HG03575 (cell line): ENCODE results near the gene MORC4.

Experiments used
- ATAC-seq: cut with Tn5 transposase; IDR thresholded peaks from one replicate; pipeline ENCODE4 v1.9.1; 2021; ENCODE audit not compliant: unreplicated experiment, insufficient number of reproducible peaks, low FRiP score; ENCODE audit errors: extremely low read depth

The MORC4 gene

GRCh38 chrX:106927023-106927422 is 73.0 kb downstream of the MORC4 start:
- ATAC-seq = no peak

DNA sequence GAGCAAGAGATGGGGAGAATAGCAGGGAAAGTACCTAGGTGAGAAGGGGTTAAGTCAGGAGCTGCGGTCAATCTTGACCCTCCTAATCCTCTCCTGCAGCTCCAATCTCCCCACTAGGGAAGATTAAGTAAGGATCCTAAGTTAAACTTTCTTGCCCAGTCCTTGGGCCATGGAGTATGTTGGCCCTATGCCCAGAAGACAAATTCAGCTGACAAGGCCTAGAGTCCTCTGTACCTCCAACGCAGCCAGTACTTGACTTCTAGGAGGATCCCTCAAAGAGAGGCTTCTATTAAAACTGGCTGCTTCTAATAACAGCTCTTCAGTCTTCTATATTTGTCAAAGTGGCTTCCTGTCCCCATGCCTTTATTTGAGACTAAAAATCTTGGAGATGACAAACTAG is 78.4 kb downstream of the MORC4 start:
- no peak for ATAC-seq

DNA sequence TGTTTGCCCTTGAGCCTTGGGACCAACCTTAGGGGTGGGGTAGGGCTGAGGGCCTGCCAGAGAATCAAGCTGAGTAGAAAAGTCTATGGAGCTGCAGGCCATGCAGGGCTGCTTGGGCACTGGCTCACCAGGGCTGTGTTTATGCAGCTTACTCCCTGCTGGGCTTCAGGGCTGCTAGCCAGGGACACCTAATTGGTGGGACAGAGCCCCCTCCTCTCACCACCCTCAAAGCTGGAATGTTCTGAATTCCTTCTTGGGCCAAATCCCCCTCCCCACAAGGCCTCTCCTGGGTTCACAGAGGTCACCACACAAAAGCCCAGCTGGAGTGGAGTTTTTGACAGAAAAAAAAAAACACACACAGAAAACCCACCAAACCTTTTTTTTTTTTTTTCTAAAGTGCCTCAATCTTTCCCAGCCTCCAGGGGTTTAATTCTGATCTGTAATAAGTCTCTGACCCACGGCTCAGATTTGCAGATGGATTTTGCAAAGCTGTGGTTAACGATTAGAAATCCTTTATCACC is 80.0 kb downstream of the MORC4 start, which contains the start of gene CLDN2:
Gene CLDN2, plus strand, starts transcription at position 471 of the 521 bp plus-strand sequence. CDS start 7,827 bp downstream, outside the sequence.
- ATAC-seq = no peak

DNA sequence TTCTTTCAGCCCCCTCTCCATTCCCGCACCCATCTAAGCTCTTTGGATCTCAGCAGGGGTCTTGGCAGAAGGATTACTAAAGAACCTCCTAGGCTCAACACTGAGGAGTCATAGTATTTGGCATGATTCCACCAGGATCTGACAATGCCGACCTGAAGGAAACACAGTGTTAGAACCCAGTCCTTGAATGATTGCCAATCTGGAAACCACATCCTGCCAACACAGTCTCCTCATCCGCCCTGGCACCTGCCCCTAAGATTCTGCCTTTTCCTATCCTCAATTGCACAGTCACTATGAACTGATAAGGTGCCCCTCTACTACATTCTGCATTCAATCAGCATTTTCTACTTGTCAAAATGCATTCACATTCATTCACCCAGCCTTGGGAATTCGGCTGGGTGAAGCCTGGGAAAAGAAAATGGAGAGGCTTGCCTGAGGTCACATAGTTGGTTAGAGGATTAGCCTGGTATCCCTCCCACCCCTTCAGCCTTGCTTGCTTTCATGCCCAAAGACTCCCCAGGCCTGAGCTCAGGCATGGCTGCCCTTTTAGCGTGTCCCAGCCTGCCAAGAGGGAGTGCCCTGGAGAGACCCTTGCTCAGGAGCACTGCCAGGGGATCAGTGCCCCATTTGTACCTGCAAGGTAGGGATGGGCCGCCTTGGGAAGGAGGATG is 82.0 kb downstream of the MORC4 start:
- no peak for ATAC-seq

GRCh38 chrX:106912864-106913263 is 87.1 kb downstream of the MORC4 start:
- no peak for ATAC-seq

DNA sequence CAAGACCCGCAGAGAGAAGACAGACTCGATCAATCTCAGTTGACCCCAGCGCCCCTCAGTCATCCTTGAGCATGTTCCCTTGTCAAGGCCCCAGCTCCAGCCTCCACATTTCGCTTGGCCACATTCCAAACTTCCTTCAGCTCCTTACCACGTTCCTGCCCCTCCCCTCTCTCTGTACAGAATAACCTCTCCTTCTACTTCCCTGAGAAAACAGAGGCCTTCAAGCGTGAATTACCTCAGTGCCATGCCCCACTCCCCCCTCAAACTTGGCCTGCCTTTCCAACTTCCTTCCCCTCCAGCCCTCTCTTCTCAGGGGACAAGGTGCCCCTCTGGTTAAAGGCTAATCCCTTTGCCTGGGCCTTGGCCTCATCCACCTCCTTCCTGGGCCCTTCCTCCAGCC is 93.7 kb downstream of the MORC4 start:
- ATAC-seq = no peak

- ATAC-seq = no peak
Measured at GRCh38 chrX:106905064-106905708, 94.8 kb downstream of the MORC4 start.

DNA sequence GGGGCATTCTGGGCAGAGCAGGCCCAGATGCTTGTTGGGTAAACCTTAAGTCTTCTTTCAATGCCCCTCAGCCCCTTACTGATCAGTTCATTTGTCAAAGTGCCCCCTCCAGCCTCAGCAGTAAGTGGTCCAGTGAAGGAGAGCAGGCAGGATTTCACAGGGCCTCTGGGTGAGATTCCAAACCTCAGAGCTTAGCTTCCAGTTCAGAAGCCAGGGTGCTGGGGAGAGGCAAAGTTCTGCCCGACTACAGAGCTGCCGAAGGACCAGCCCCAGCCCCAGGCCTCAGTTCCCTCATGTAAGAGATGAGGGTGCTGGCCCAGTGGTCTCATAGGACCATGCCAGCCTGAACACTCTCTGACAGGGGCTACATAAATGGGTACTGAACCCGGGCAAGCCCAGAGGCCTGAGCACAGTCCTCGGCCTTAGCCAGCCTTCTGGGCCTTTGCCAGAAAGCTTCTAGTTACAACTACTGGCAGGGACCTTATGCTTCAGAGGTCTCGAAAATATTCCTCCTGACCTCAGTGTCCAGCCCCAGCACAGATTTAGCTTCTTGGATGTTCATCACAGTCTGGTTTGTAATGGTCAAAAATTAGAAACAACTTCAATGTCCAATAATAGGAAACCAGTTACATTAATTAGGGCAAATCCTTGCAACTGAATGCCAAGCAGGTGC is 96.0 kb downstream of the MORC4 start:
- ATAC-seq = no peak

GRCh38 chrX:106903291-106903824 is 96.7 kb downstream of the MORC4 start, which contains the start of gene RIPPLY1:
TSS of gene RIPPLY1 (minus strand) at chrX:106903341. CDS start at chrX:106903287, 54 bp downstream.
- ATAC-seq = no peak

GRCh38 chrX:106902684-106903083 is 97.3 kb downstream of the MORC4 start:
- no peak for ATAC-seq

- ATAC-seq = no peak
Measured at GRCh38 chrX:106901781-106902219, 98.2 kb downstream of the MORC4 start.

GRCh38 chrX:106901341-106901740 is 98.7 kb downstream of the MORC4 start:
- ATAC-seq = no peak

- ATAC-seq = no peak
Measured at GRCh38 chrX:106899841-106900240, 100.2 kb downstream of the MORC4 start.

DNA sequence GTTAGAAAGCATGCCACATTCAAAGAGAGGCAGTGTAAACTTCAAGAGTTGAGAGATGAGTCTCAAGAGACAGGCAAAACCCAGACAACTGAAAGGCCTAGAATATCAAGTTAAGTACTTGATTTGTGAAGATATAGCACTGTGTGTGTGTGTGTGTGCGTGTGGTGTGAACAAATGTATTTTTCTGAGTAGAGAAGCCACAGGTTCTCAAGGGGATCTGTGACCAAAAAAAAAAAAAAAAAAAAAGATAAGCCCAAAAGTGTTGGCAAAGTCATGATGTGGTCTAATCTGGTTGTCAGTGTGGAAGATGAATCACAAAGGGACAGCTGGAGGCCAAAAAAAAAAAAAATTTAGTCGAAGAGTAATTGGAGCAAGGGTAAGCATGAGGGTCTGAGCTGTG is 100.7 kb downstream of the MORC4 start:
- no peak for ATAC-seq

DNA sequence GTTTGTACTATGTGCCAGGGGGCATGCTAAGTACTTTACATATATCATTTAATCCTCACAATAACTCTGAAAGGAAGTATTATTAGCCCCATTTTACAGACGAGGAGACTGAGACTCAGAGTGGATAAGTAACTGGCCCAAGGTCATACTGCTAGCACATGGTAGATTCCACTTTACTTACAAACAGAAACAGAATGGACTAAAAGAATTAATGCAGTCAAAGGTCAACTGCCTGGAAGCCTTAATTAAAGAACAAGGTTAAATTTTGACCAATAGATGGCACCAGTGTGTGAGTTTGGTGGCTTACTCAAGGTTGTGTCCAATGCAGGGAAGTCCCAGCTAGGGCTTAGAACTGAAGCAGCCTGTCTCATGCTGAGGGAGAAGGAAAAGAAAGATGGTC is 101.5 kb downstream of the MORC4 start:
- no peak for ATAC-seq

DNA sequence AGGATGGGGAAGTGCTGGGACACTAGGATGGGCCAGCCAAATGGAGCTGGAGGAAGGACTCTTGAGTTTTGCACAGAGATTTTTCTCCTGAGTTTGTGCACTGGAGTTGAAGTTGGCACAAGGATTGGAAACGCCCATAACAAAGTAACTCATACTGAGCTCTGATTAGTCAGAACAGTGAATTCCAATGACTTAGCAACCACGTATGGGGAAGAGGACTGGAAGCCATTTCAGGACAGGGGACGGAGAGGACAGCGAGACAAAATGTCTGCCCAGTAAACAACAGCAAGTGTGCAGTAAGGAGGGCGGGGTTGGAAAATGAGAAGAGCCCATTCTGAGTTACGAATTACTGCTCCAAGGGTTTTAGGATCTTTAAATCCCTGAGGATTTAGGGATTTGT is 102.8 kb downstream of the MORC4 start:
- ATAC-seq = no peak

DNA sequence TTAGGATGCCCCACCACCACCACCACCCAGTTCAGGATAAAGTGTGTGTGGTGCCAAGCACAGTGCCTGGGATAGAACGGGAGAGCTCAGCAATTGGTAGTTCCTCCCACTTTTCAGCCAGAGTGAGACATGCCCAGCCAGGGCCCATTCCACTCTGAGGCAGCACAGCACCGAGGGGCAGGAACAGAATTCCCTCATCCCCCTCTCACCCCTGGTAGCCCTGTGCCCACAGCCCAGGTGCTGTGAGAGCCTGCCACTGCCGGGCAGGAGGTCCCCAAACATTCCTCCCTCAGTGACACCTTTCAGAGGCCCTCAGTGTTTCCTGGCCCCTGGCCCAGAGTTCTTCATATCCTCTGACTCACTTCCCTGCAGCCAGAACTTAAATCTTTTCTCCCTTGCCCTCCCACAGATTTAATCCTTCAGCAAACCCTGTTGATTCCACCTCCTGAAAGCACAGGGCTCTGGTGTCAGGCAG is 105.0 kb downstream of the MORC4 start:
- ATAC-seq = no peak

DNA sequence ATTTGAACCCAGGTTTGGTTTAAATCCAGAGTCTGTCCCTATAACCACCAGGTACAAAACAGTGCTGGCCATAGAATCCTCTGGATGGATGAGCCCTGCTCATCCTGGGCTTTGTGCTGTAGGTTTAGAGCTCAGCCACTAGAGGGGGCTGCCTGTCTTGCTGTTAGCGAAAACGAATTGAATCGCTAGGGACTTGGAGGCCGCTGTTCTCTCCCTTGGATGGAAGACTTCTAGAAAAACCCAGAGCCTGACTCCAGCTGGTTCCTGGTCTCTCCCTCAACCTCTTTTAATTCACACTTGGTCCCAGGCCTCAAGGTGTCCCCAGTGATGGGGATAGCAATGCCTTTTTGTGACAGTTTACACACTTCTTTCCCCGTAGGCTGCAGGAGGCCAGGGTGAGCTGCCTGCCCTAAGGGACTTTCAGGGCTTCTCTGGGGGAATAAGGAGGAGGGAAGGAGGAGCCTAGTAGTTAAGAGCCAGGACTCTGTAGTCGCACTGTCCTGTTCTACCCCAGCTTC is 105.6 kb downstream of the MORC4 start:
- no peak for ATAC-seq

GRCh38 chrX:106891762-106892460 is 108.1 kb downstream of the MORC4 start:
- ATAC-seq = no peak
